Measurements from ENCODE around the gene ABCG1.

GRCh38 chr21:42212266-42212665, 6.7 kb upstream of the ABCG1 start:
- TF ChIP-seq EZH2 (IDR thresholded peaks at IDR 0.05) (no peak), CTCF (IDR thresholded peaks at IDR 0.05) (no peak), EZH2phosphoT487 (IDR thresholded peaks at IDR 0.05) (no peak)
